Breast epithelium (tissue), 3 donors: Measurements from ENCODE around the gene ZNF423.

Experiments used
- POLR2A ChIP-seq: fragments of 450-650 bp; IDR thresholded peaks from one replicate; pipeline ENCODE4 v1.6.1; 2016; ENCODE audit warnings: antibody characterized with exemption, mild to moderate bottlenecking, moderate library complexity
- TF ChIP-seq, protein P1 (sequence below), 3 donors: fragments of 450-650 bp; IDR thresholded peaks; one replicate each; pipeline ENCODE4 v1.5.1; 2016 to 2017; ENCODE audit warnings: antibody characterized with exemption in 3 of 3, mild to moderate bottlenecking in 3 of 3, moderate library complexity in 3 of 3

DNA sequence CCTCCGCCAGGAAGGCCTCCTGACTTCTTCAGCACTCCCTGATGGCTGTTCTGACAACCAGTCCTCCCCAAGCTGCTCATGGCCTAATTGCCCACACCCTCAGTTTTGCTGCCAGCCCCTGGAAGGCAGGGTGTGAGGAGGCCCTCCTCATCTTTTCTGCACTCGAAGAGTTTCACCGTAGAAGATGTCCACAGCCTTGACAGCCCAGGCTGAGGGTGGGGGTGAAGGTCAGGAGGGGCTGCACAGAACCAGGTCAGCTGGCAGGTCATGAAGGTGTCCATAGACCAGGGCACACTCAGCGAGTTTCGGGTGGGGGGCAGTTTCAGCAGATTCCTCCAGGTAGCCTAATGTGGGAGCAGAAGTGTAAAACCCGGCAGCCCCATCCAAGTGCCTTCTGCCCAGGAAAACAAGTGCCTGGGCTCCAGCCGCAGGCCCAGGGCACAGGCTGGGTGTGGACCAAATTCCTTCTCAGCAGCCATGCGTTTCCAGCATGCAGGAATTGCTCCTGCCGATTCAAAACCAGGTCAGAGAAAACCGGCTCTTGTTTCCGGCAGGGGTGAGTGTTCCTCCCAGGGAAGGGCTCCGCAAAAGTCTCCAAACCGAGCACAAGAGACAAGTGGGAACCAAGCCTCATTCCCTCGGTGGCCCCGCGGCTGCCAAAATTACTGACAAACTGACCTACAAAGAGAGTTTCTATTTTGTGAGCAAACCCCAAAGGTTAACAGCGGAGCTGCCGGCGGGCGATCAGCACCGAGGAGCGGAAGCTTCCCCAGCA lies 253.5 kb downstream of the ZNF423 start:
- TF ChIP-seq, protein P1, sequence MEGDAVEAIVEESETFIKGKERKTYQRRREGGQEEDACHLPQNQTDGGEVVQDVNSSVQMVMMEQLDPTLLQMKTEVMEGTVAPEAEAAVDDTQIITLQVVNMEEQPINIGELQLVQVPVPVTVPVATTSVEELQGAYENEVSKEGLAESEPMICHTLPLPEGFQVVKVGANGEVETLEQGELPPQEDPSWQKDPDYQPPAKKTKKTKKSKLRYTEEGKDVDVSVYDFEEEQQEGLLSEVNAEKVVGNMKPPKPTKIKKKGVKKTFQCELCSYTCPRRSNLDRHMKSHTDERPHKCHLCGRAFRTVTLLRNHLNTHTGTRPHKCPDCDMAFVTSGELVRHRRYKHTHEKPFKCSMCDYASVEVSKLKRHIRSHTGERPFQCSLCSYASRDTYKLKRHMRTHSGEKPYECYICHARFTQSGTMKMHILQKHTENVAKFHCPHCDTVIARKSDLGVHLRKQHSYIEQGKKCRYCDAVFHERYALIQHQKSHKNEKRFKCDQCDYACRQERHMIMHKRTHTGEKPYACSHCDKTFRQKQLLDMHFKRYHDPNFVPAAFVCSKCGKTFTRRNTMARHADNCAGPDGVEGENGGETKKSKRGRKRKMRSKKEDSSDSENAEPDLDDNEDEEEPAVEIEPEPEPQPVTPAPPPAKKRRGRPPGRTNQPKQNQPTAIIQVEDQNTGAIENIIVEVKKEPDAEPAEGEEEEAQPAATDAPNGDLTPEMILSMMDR (IDR thresholded peaks at IDR 0.05), result no peak
- no peak for TF ChIP-seq POLR2A
